HCT116 (cell line): ENCODE measurements around the gene PNMA8C. TPM values are rescaled to one million over a fixed set of nuclear protein-coding genes. Genes with fewer than 3 reads are reported as not detected.

Experiments
- ATAC-seq: fragments of 200-7000 bp; cut with Tn5 transposase; 2 replicates; pipeline ENCODE4 v1.9.1; 2020; ENCODE audit warnings: mild to moderate bottlenecking, moderate library complexity
- BruUV-seq: library from RNA; stranded (reverse); fragments of 400-500 nt; replicated peaks from 2 replicates; lab custom pipeline; 2021; lab: Mats Ljungman, UMichigan
- CTCF ChIA-PET: fragments of 300-600 bp; sonication (Branson Sonifier 250); formaldehyde crosslinking; loops from one replicate; lab custom pipeline; 2021; ENCODE audit warnings: antibody characterized with exemption; lab: Charles Lee
- POLR2A ChIA-PET: fragments of 300-600, 350-600 bp; sonication (Branson Sonifier 250); formaldehyde crosslinking; loops from one replicate; lab custom pipeline; 2021; ENCODE audit warnings: antibody characterized with exemption; lab: Charles Lee
- RAD21 ChIA-PET, 2 experiments: fragments of 300-600 bp; sonication (Branson Sonifier 250); formaldehyde crosslinking; loops; one replicate each; lab custom pipeline; 2023; ENCODE audit warnings: low total read pairs in 2 of 2; ENCODE audit not compliant: uncharacterized antibody in 2 of 2, unreplicated experiment in 2 of 2, low non-redundant PET in 1 of 2; lab: Charles Lee
- DNase-seq: peaks from one replicate; pipeline ENCODE4 v3.0.0-alpha.2; 2010; ENCODE audit warnings: low read depth, low spot score
- H2AFZ ChIP-seq: fragments of 200-600 bp; shearing (Covaris generic), sonication (generic); 2 replicates; pipeline ENCODE4 v1.6.1; 2017; ENCODE audit warnings: low read depth, mixed run types, mixed read lengths, antibody characterized with exemption, low read length; ENCODE audit not compliant: poor library complexity, severe bottlenecking
- H3K27ac ChIP-seq: 2 replicates; pipeline ENCODE4 v1.5.1; 2012; ENCODE audit warnings: low read depth, low read length
- H3K27me3 ChIP-seq: fragments of 200-600 bp; sonication (generic); 2 replicates; pipeline ENCODE4 v1.6.1; 2016; ENCODE audit warnings: mixed run types, low read length, mixed read lengths; ENCODE audit not compliant: insufficient read depth
- H3K36me3 ChIP-seq, 2 experiments: fragments of 200-500 bp in 1 of 2; fragments of 200-600 bp in 1 of 2; sonication (Bioruptor generic) in 1 of 2; sonication (generic) in 1 of 2; 2 replicates each; pipeline versions ENCODE4 v1.5.1 to v1.6.1; 2014 to 2016; ENCODE audit warnings: low read length in 2 of 2, inconsistent platforms in 1 of 2, mixed read lengths in 1 of 2, mixed run types in 1 of 2; ENCODE audit not compliant: insufficient read depth in 2 of 2, control insufficient read depth in 1 of 2
- H3K4me1 ChIP-seq, 2 experiments: fragments of 200-600 bp in 1 of 2; sonication (generic) in 1 of 2; 2 replicates each; pipeline versions ENCODE4 v1.5.1 to v1.6.1; 2012 to 2017; ENCODE audit warnings: low read length in 2 of 2, inconsistent platforms in 1 of 2, mild to moderate bottlenecking in 1 of 2, mixed read lengths in 1 of 2, mixed run types in 1 of 2, moderate library complexity in 1 of 2; ENCODE audit not compliant: insufficient read depth in 2 of 2, control insufficient read depth in 1 of 2
- H3K4me2 ChIP-seq: fragments of 200-600 bp; sonication (generic); 2 replicates; pipeline ENCODE4 v1.6.1; 2017; ENCODE audit warnings: mixed run types, low read length, mixed read lengths
- H3K4me3 ChIP-seq, 2 experiments: fragments of 200-600 bp in 1 of 2; sonication (generic) in 1 of 2; replicated peaks in 1 of 2; 2 replicates each; pipeline ENCODE4 v1.5.1; 2011 to 2016; ENCODE audit warnings: low read length in 2 of 2, control low read depth in 1 of 2, low read depth in 1 of 2, mild to moderate bottlenecking in 1 of 2, mixed read lengths in 1 of 2, mixed run types in 1 of 2
- H3K79me2 ChIP-seq: fragments of 200-600 bp; sonication (generic); 2 replicates; pipeline ENCODE4 v1.6.1; 2017; ENCODE audit warnings: mild to moderate bottlenecking, mixed run types, low read length, moderate library complexity, mixed read lengths; ENCODE audit not compliant: insufficient read depth
- H3K9ac ChIP-seq: fragments of 200-600 bp; sonication (generic); 2 replicates; pipeline ENCODE4 v1.6.1; 2016; ENCODE audit warnings: low read length, mixed read lengths
- H3K9me2 ChIP-seq: fragments of 200-600 bp; sonication (generic), shearing (Covaris generic); 2 replicates; pipeline ENCODE4 v1.6.1; 2017; ENCODE audit warnings: mixed run types, mild to moderate bottlenecking, moderate library complexity; ENCODE audit not compliant: insufficient read depth
- H3K9me3 ChIP-seq, 2 experiments: fragments of 200-500 bp in 1 of 2; fragments of 200-600 bp in 1 of 2; sonication (Bioruptor generic) in 1 of 2; sonication (generic) in 1 of 2; 2 replicates each; pipeline ENCODE4 v1.6.1; 2014 to 2017; ENCODE audit warnings: low read length in 2 of 2, mixed read lengths in 2 of 2, inconsistent platforms in 1 of 2, low read depth in 1 of 2, mild to moderate bottlenecking in 1 of 2, mixed run types in 1 of 2, moderate library complexity in 1 of 2; ENCODE audit not compliant: control insufficient read depth in 1 of 2, insufficient read depth in 1 of 2
- H4K20me1 ChIP-seq: fragments of 200-600 bp; sonication (generic), shearing (Covaris generic); 2 replicates; pipeline ENCODE4 v1.6.1; 2017; ENCODE audit warnings: mixed run types, mild to moderate bottlenecking, moderate library complexity; ENCODE audit not compliant: insufficient read depth
- ELF1 ChIP-seq: IDR thresholded peaks from 2 replicates; pipeline ENCODE4 v1.6.1; 2012; ENCODE audit warnings: low read depth, borderline replicate concordance
- EZH2 ChIP-seq: fragments of 200-600 bp; sonication (generic); IDR thresholded peaks from 2 replicates; pipeline ENCODE4 v1.6.1; 2017; ENCODE audit warnings: antibody characterized with exemption, mixed run types
- FOSL1 ChIP-seq: IDR thresholded peaks from 2 replicates; pipeline ENCODE4 v1.6.1; 2012; ENCODE audit warnings: low read depth
- RAD21 ChIP-seq: IDR thresholded peaks from 2 replicates; pipeline ENCODE4 v1.6.1; 2012; ENCODE audit warnings: low read depth, mild to moderate bottlenecking
- SIN3A ChIP-seq: IDR thresholded peaks from 2 replicates; pipeline ENCODE4 v1.6.1; 2012; ENCODE audit warnings: low read depth
- SRF ChIP-seq: IDR thresholded peaks from 2 replicates; pipeline ENCODE4 v1.6.1; 2012; ENCODE audit warnings: low read depth
- TCF7L2 ChIP-seq: IDR thresholded peaks from 2 replicates; pipeline ENCODE4 v1.7.0; 2011; ENCODE audit warnings: borderline replicate concordance, inconsistent platforms; ENCODE audit not compliant: insufficient read depth, insufficient read length; ENCODE audit errors: extremely low read depth
- YY1 ChIP-seq: IDR thresholded peaks from 2 replicates; pipeline ENCODE4 v1.6.1; 2011; ENCODE audit warnings: low read length, low read depth, moderate library complexity, mild to moderate bottlenecking; ENCODE audit not compliant: insufficient replicate concordance; ENCODE audit errors: extremely low read depth
- intact Hi-C: fragments of 100-400 bp; cut with micrococcal nuclease; formaldehyde crosslinking; loops from 2 replicates; pipeline ENCODE4 v1.10.0; 2022
- total RNA-seq: library from RNA; stranded (reverse); gene quantifications from one replicate; pipeline ENCODE4 v1.2.1, GENCODE V29; 2021; ENCODE audit not compliant: unreplicated experiment
- TF ChIP-seq, protein P1 (sequence below), 3 experiments: fragments of 200-600 bp in 1 of 3; sonication (generic) in 1 of 3; IDR thresholded peaks in 2 of 3; conservative IDR thresholded peaks in 1 of 3; 2 replicates each; pipeline ENCODE4 v1.5.1; 2012 to 2017; ENCODE audit warnings: low read depth in 2 of 3, low read length in 2 of 3, antibody characterized with exemption in 1 of 3, borderline replicate concordance in 1 of 3, control low read depth in 1 of 3, mild to moderate bottlenecking in 1 of 3, mixed read lengths in 1 of 3, mixed run types in 1 of 3, moderate library complexity in 1 of 3; ENCODE audit not compliant: insufficient read depth in 1 of 3
- TF ChIP-seq, protein P2 (sequence below): IDR thresholded peaks from 2 replicates; pipeline ENCODE4 v1.6.1; 2012

PNMA8C gene
- total RNA-seq, 1 experiment from 2014 or later: not detected

DNA sequence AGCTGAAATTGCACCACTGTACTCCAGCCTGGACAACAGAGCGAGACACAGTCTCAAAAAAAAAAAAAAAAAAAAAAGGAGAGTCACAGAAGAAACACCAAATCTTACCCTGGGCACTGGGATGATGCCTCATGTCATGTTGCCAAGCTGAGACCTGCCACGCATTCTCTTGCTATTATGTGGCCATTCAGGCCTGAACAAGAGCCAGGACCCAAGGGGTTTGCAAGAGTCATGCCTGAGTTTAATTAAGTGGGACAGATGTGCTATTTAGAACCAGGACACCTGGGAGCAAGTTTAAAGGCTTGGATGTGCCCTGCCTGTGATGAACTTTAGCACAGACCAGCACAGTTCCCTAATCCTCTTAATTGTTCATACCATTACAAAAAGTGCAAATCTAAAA lies 32.8 kb upstream of the PNMA8C start:
- Histone ChIP-seq H3K4me3 (no peak overlapping the region), H3K27me3 (0 out of 2 replicates have a peak, but pooled peaks cover 4% of the 10 kb centered on the region), H3K4me1 (no peaks in the 10 kb centered on the region), H3K36me3 (no peaks in the 10 kb centered on the region), H2AFZ (no peak overlapping the region), H4K20me1 (no peaks in the 10 kb centered on the region), H3K79me2 (no peaks in the 10 kb centered on the region), H3K9ac (no peak overlapping the region), H3K27ac (no peak overlapping the region), H3K9me2 (no peaks in the 10 kb centered on the region), H3K4me2 (no peak overlapping the region), H3K9me3 (no peaks in the 10 kb centered on the region)
- intact Hi-C loops: no loop called here
- CTCF ChIA-PET: no interaction called here
- DNase-seq (no peak), ATAC-seq (no peak)
- RAD21 ChIA-PET: no interaction called here
- POLR2A ChIA-PET: no interaction called here
- TF ChIP-seq SIN3A: no peak
- no peak for TF ChIP-seq RAD21
- no peak for TF ChIP-seq ELF1
- TF ChIP-seq SRF: no peak
- TF ChIP-seq, protein P1, sequence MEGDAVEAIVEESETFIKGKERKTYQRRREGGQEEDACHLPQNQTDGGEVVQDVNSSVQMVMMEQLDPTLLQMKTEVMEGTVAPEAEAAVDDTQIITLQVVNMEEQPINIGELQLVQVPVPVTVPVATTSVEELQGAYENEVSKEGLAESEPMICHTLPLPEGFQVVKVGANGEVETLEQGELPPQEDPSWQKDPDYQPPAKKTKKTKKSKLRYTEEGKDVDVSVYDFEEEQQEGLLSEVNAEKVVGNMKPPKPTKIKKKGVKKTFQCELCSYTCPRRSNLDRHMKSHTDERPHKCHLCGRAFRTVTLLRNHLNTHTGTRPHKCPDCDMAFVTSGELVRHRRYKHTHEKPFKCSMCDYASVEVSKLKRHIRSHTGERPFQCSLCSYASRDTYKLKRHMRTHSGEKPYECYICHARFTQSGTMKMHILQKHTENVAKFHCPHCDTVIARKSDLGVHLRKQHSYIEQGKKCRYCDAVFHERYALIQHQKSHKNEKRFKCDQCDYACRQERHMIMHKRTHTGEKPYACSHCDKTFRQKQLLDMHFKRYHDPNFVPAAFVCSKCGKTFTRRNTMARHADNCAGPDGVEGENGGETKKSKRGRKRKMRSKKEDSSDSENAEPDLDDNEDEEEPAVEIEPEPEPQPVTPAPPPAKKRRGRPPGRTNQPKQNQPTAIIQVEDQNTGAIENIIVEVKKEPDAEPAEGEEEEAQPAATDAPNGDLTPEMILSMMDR (IDR thresholded peaks at IDR 0.05 in 2 of 3, conservative IDR thresholded peaks at IDR 0.05 in 1 of 3; ENCODE audit: borderline replicate concordance in 1 of 3, insufficient read depth in 1 of 3, low read depth in 2 of 3, low read length in 2 of 3): no peak
- no peak for TF ChIP-seq YY1
- no peak for TF ChIP-seq TCF7L2
- TF ChIP-seq FOSL1: no peak
- TF ChIP-seq, protein P2, sequence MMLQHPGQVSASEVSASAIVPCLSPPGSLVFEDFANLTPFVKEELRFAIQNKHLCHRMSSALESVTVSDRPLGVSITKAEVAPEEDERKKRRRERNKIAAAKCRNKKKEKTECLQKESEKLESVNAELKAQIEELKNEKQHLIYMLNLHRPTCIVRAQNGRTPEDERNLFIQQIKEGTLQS: no peak
- no peak for TF ChIP-seq EZH2
- no TSS peak for BruUV-seq
